Nephron (organoid): ENCODE data around the gene ZBTB16.

ENCODE experiments used
- H3K27ac Mint-ChIP-seq, 3 experiments: 2 replicates each; pipeline ENCODE4 v1.8.0; 2020; ENCODE audit warnings: mixed read lengths in 3 of 3, mild to moderate bottlenecking in 2 of 3, moderate library complexity in 1 of 3
- H3K27me3 Mint-ChIP-seq: 2 replicates; pipeline ENCODE4 v1.8.0; 2021; ENCODE audit warnings: low read depth, mild to moderate bottlenecking, moderate library complexity, mixed read lengths
- H3K36me3 Mint-ChIP-seq: 2 replicates; pipeline ENCODE4 v1.8.0; 2020; ENCODE audit warnings: low read depth, mixed read lengths
- H3K4me1 Mint-ChIP-seq: 2 replicates; pipeline ENCODE4 v1.8.0; 2020; ENCODE audit warnings: mixed read lengths
- H3K4me3 Mint-ChIP-seq, 3 experiments: 2 replicates each; pipeline ENCODE4 v1.8.0; 2020; ENCODE audit warnings: mild to moderate bottlenecking in 3 of 3, mixed read lengths in 3 of 3, moderate library complexity in 2 of 3
- H3K9me3 Mint-ChIP-seq: 2 replicates; pipeline ENCODE4 v1.8.0; 2020; ENCODE audit warnings: mixed read lengths
- TF ChIP-seq, protein P1 (sequence below), 3 experiments: fragments of 200-600 bp; sonication (generic); IDR thresholded peaks; one replicate each; pipeline ENCODE4 v1.5.0; 2021; ENCODE audit warnings: antibody characterized with exemption in 3 of 3; ENCODE audit not compliant: unreplicated experiment in 3 of 3

Gene ZBTB16

DNA sequence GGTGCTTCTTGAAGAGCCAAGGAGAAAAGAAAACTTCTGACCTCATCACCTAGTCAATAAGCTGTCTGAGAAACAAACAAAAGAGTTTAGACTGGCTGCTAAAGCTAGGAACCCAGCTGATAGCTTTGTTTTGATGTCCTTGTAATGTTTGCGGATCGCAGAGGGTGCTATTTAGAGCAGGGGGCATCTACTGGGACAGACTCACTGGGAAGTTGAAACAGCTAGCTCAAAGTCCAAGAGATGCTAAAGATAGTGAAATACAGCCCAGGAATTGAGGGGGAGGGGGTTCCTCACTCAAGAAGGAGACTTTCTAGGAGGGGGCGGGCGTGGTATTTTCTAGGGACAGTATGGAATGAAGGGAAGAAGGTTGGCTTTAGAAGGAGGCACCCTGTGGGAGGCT is 18.9 kb downstream of the ZBTB16 start:
- Mint-ChIP-seq H3K27me3 (peaks cover 74% of the 10 kb centered on the region), H3K4me1 (peaks cover 54% of the 10 kb centered on the region), H3K4me3 (no peak overlapping the region), H3K36me3 (no peaks in the 10 kb centered on the region), H3K27ac (peak overlapping the region in 1 of 3 experiments; percentile 30), H3K9me3 (no peaks in the 10 kb centered on the region)
- TF ChIP-seq, protein P1, sequence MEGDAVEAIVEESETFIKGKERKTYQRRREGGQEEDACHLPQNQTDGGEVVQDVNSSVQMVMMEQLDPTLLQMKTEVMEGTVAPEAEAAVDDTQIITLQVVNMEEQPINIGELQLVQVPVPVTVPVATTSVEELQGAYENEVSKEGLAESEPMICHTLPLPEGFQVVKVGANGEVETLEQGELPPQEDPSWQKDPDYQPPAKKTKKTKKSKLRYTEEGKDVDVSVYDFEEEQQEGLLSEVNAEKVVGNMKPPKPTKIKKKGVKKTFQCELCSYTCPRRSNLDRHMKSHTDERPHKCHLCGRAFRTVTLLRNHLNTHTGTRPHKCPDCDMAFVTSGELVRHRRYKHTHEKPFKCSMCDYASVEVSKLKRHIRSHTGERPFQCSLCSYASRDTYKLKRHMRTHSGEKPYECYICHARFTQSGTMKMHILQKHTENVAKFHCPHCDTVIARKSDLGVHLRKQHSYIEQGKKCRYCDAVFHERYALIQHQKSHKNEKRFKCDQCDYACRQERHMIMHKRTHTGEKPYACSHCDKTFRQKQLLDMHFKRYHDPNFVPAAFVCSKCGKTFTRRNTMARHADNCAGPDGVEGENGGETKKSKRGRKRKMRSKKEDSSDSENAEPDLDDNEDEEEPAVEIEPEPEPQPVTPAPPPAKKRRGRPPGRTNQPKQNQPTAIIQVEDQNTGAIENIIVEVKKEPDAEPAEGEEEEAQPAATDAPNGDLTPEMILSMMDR (IDR thresholded peaks at IDR 0.05; ENCODE audit: unreplicated experiment in 3 of 3) = no peak

DNA sequence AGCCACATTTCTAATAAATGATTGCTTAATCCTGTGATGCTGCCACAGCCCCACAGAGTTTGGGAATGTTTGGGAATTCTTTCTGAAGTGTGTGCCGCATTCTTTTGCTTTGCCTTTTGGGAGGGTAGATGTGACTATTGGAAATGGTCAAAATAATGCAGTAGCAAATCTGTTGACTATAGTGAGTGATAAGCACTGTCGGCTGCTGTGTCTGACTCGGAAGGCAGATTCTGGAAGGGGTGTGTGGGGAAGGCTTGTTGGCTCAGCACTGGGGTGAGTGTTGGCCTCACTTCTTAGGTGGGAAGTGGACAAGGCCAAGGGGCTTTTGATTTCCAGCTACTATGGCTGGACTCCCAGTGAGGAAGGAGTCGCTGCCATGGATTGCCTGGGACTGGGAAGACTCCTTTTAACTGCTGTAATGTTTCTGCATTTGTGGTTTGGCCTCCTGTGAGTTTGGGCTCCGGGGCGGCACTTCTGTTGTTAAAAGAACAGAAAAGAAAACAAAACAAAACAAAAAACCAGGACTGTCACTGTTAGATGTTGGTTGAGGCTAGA is 20.1 kb downstream of the ZBTB16 start:
- peaks cover 71% of the 10 kb centered on the region for H3K27me3 Mint-ChIP-seq
- no peaks in the 10 kb centered on the region for H3K9me3 Mint-ChIP-seq
- H3K4me1 Mint-ChIP-seq = peaks cover 59% of the 10 kb centered on the region
- no peaks in the 10 kb centered on the region for H3K36me3 Mint-ChIP-seq
- peak overlapping the region in 1 of 3 experiments; percentile 13 for H3K27ac Mint-ChIP-seq
- TF ChIP-seq, protein P1 (IDR thresholded peaks at IDR 0.05; ENCODE audit: unreplicated experiment in 3 of 3) = no peak
- H3K4me3 Mint-ChIP-seq = no peak overlapping the region

DNA sequence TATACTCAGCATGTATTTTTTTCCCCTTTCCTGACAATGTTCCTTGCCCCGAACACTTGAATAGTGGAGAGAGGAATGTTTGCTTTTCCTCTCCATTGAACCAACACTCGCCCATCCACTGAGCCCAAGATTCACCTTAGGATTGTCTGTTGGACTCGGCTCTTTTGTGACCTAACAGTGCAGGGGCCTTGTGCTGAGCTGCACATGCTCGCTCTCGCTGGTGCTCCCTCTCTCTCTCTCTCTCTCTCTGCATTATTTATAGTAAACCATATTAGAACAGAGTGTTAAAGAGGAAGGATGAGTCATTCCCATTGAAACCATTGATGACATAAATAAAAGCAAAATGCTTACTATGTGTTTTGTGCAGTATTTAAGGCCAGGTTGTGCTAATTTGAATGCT is 20.7 kb downstream of the ZBTB16 start:
- no peak overlapping the region for H3K4me3 Mint-ChIP-seq
- H3K4me1 Mint-ChIP-seq = peaks cover 63% of the 10 kb centered on the region
- peak overlapping the region in 1 of 3 experiments; percentile 13 for H3K27ac Mint-ChIP-seq
- TF ChIP-seq, protein P1 (IDR thresholded peaks at IDR 0.05; ENCODE audit: unreplicated experiment in 3 of 3) = no peak
- no peaks in the 10 kb centered on the region for H3K9me3 Mint-ChIP-seq
- H3K27me3 Mint-ChIP-seq = peaks cover 71% of the 10 kb centered on the region
- no peaks in the 10 kb centered on the region for H3K36me3 Mint-ChIP-seq

DNA sequence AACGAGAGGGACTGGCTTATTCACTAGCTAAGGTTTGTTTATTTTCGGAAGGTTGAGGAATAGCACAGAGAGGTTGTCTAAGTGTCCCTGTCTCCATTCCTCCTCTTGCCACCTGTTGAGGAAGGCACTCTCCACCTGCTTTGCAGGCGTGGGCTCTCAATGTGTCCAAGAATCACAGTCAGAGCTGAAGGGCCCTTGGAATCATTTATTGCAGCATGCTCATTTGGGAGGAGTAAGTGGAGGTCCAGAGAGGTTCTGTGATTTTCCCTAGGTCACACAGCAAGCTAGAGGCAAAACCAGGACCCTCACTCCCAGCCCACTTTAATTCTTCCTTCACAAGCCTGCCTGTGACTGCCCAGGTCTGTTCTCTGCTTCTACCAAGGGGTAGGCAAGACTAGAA is 21.3 kb downstream of the ZBTB16 start:
- TF ChIP-seq, protein P1 (IDR thresholded peaks at IDR 0.05; ENCODE audit: unreplicated experiment in 3 of 3) = no peak
- peaks cover 60% of the 10 kb centered on the region for H3K4me1 Mint-ChIP-seq
- H3K4me3 Mint-ChIP-seq = no peak overlapping the region
- no peak overlapping the region for H3K27ac Mint-ChIP-seq
- no peaks in the 10 kb centered on the region for H3K9me3 Mint-ChIP-seq
- H3K36me3 Mint-ChIP-seq = no peaks in the 10 kb centered on the region
- H3K27me3 Mint-ChIP-seq = peaks cover 72% of the 10 kb centered on the region

DNA sequence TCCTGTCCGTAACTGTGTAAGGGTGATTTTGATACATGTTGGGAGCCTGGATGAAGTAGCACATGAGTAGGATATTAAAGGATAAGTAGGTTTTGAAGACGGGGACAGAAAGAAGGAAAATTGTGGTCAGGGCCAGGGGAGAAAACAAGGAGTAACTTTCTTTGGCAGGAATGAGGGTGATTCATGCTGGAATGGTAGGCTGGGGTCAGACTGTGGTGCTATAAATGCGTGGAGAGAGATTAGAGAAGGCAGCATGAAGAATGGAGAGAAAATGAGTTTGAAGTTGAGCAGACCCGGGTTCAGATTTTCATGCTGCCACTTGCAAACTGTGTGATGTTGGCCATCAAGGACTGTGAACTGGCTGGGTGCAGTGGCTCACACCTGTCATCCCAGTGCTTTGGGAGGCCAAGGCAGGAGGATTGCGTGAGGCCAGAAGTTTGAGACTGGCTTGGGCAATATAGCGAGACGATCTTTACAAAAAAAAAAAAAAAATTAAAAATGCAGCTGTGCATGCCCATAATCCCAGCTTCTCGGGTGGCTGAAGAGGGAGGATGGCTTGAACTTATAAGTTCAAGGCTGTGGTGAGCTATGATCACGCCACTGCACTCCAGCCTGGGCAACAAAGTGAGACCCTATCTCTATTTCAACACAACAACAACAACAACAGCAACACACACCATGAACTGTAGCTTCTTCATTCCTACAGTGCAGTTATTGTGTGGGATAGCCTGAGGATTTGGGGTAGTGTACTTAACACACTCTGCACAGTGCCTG is 22.3 kb downstream of the ZBTB16 start:
- H3K4me3 Mint-ChIP-seq = no peak overlapping the region

More for the DNA sequence above, 22.3 kb downstream of the ZBTB16 start:
- Mint-ChIP-seq H3K9me3 (no peaks in the 10 kb centered on the region), H3K4me1 (peaks cover 52% of the 10 kb centered on the region), H3K27me3 (peaks cover 67% of the 10 kb centered on the region), H3K36me3 (no peaks in the 10 kb centered on the region), H3K27ac (peak overlapping the region in 1 of 3 experiments; percentile 6)
- TF ChIP-seq, protein P1 (IDR thresholded peaks at IDR 0.05; ENCODE audit: unreplicated experiment in 3 of 3) = no peak
